GM18520 (cell line): Measurements from ENCODE around the gene B4GALT5.
"Not testable (repeated sequence)": the region's sequence is repeated elsewhere in the genome, so short reads cannot be mapped to it uniquely, and the experiment has no call there.

Experiments
- ATAC-seq: cut with Tn5 transposase; IDR thresholded peaks from one replicate; pipeline ENCODE4 v1.9.1; 2021; ENCODE audit not compliant: unreplicated experiment

The B4GALT5 gene

GRCh38 chr20:49631061-49631716, 82.5 kb downstream of the B4GALT5 start:
- no peak for ATAC-seq

GRCh38 chr20:49630396-49630951, 83.2 kb downstream of the B4GALT5 start:
- ATAC-seq = peak; percentile 86

DNA sequence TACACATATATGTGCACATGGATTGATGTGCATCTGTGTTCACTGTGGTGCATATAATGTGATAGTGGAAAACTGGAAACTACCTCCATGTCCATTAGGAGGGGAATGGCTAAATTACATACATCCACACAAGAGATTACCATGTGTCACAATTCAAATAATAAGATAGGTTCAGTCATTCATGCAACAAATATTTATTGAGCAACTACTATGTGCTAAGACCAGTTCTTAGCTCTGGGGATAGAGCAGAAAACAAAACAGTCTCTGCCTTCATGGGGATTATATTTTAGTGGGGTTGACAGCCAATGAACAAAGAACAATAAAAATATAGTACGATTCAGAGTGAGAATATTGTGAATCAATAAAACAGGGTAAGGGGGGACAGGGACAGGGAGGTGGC, 84.1 kb downstream of the B4GALT5 start:
- ATAC-seq = no peak

DNA sequence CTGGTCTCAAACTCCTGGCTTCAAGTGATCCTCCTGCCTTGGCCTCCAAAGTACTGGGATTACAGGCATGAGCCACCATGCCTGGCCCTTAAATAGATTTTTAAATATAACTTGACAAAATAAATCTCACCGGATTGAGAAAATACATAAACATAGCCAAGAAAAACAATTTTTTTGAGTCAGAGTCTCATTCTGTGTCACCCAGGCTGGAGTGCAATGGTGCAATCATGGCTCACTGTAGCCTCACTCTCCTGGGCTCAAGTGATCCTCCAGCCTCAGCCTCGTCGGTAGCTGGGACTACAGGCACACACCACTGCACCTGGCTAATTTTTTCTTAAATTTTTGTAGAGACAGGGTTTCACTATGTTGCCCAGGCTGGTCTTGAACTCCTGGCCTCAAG, 85.4 kb downstream of the B4GALT5 start:
- ATAC-seq = not testable (repeated sequence)

- no peak for ATAC-seq
Measured at GRCh38 chr20:49627329-49627761, 86.3 kb downstream of the B4GALT5 start.

GRCh38 chr20:49624988-49625387, 88.7 kb downstream of the B4GALT5 start:
- not testable (repeated sequence) for ATAC-seq

DNA sequence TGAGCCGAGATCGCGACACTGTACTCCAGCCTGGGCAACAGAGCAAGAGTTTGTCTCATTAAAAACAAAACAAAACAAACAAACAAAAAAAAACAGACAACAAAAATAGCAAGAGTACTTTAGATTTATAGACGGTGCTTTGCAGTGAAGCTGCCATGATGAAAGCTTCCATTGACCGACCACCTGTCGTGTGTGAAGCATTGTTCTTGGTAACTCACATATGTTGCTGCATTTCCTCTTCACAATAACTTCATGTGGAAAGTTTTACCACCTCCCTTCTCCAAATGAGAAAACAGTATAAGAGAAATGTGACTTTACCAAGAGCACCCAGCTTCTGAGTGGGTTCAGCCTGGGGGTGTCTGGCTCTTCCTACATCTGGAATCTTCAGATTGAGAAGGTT, 89.4 kb downstream of the B4GALT5 start:
- ATAC-seq = no peak

DNA sequence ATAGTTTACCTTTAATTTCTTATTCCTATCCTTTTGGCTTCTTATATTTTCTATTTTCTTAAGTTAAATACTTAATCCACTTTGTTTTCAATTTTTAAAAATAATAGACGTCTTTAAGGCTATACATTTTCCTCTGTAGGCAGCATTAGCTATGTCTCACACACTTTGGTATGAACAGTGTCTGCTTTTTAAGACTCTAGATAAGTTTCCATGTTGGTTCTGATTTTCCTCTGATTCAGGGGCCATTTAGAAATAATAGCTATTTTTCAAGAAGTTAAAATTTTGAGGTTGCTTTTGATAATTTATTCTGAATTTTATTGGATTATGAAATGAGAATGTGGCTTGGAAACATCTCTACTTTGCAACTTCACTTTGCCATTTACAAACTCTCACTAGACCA, 91.4 kb downstream of the B4GALT5 start:
- ATAC-seq = no peak

GRCh38 chr20:49620364-49621240, 93.1 kb downstream of the B4GALT5 start:
- peak; percentile 87 for ATAC-seq

- ATAC-seq = no peak
Measured at GRCh38 chr20:49619113-49620048, 94.3 kb downstream of the B4GALT5 start.

DNA sequence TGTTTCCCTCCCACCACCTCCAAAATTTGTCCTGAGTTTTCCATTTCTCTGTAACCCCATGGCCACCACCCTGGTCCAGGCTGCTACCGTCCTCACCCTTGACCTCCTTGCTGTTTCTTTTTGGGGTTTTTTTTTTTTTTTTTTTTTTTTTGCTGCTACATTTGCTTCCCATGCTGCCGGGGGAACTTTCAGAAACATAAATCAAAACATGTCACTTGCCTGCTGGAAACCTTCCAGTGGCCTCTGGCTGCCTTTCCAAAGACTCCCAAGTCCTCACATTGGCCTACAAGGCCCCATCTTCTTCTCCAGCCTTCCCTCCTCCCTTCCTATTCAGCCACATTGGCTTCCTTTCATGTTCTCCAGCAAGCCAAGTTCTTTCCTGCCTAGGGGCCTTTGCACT, 95.4 kb downstream of the B4GALT5 start:
- no peak for ATAC-seq

DNA sequence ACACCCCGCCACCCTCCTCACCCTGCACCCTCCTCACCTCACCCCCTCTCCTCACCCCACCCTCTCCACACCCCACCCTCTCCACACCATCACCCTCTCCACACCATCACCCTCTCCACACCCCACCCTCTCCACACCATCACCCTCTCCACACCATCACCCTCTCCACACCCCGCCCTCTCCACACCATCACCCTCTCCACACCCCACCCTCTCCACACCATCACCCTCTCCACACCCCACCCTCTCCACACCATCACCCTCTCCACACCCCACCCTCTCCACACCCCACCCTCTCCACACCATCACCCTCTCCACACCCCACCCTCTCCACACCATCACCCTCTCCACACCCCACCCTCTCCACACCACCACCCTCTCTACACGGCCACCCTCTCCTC, 96.3 kb downstream of the B4GALT5 start:
- not testable (repeated sequence) for ATAC-seq

GRCh38 chr20:49616154-49617007, 97.3 kb downstream of the B4GALT5 start:
- no peak for ATAC-seq

GRCh38 chr20:49615401-49616153, 98.1 kb downstream of the B4GALT5 start:
- ATAC-seq = no peak

- ATAC-seq = not testable (repeated sequence)
Measured at GRCh38 chr20:49615051-49615400, 98.7 kb downstream of the B4GALT5 start.

DNA sequence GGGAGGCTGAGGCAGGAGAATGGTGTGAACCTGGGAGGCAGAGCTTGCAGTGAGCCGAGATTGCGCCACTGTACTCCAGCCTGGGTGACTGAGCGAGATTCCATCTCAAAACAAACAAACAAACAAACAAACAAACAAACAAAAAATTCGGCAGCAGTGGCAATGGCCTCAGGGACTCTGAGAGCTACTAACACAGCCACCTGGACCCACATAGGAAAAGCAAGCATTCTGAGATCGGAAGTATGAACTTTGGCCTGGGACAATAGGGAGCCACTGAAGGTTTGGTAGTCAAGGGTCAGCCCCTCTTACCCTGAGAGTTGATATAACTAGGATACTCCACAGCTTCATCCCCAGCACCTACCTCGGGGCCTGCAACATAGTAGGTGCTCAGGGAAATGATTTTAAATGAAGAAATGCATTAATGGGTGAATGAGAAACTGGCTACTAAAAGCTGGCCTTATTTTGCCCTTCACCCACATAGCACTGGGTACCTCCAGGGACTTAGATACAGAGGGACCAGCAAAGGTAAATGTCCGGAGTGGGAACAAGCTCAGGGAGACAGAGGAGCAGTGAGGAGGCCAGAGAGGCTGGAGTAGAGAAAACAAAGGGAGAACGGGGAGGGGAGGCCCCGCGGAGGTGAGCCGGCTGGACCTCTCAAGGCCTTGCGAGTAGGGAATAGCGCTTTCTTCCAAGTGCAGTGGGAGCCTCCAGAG, 99.2 kb downstream of the B4GALT5 start:
- no peak for ATAC-seq

- no peak for ATAC-seq
Measured at GRCh38 chr20:49612127-49612738, 101.4 kb downstream of the B4GALT5 start.

DNA sequence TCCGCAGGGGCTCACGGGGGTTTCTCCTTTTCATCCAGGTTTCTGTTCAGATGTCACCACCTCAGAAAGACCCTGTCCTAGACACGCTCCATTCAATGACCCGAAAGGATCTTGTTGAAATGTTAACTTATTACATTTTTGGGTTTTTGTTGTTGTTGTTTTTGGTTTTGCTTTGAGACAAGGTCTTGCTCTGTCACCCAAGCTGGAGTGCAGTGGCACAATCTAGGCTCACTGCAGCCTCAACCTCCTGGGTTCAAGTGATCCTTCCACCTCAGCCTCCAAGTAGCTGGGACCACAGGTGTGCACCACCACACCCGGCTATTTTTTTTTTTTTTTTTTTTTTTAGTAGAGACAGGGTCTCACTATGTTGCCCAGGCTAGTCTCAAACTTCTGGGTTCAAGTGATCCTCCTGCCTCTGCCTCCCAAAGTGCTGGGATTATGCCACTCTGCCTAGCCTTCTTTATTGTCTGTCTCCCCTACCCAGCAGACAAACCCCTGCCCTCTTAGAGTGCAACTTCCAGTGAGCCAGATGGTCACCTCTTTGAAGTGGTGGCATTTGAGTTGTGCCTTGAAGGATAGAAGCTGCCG, 102.0 kb downstream of the B4GALT5 start:
- not testable (repeated sequence) for ATAC-seq
